ENCODE measurements around the gene IFNAR2. TPM values are rescaled to one million over a fixed set of nuclear protein-coding genes. Genes with fewer than 3 reads are reported as not detected.
A peak's percentile ranks its signal among the peaks of the same experiment; 100 is the strongest.
"Not testable (repeated sequence)": the region's sequence is repeated elsewhere in the genome, so short reads cannot be mapped to it uniquely, and the experiment has no call there.

IFNAR2 gene
- polyA plus RNA-seq, 3 donors, result 14.0 to 21.6 (median 15.7) TPM

- DNase-seq (ENCODE audit: extremely low read depth in 1 of 11, low read depth in 9 of 11, low spot score in 4 of 11), result no peak
These were observed 22.1 kb upstream of the IFNAR2 start for GRCh38 chr21:33207449-33208149.

- no peak for DNase-seq (ENCODE audit: extremely low read depth in 1 of 11, low read depth in 9 of 11, low spot score in 4 of 11)
These were observed 21.2 kb upstream of the IFNAR2 start for GRCh38 chr21:33208534-33208933.

GRCh38 chr21:33211305-33211704, 18.4 kb upstream of the IFNAR2 start:
- DNase-seq (ENCODE audit: extremely low read depth in 1 of 11, low read depth in 9 of 11, low spot score in 4 of 11), result no peak

- no peak for DNase-seq (ENCODE audit: extremely low read depth in 1 of 11, low read depth in 9 of 11, low spot score in 4 of 11)
These were observed 18.0 kb upstream of the IFNAR2 start for GRCh38 chr21:33211732-33212131.

GRCh38 chr21:33212159-33212851, 17.4 kb upstream of the IFNAR2 start:
- DNase-seq (ENCODE audit: extremely low read depth in 1 of 11, low read depth in 9 of 11, low spot score in 4 of 11), result peak in 1 of 11 donors; percentile 32

GRCh38 chr21:33214056-33214455, 15.7 kb upstream of the IFNAR2 start:
- no peak for DNase-seq (ENCODE audit: extremely low read depth in 1 of 11, low read depth in 9 of 11, low spot score in 4 of 11)

- no peak for DNase-seq (ENCODE audit: extremely low read depth in 1 of 11, low read depth in 9 of 11, low spot score in 4 of 11)
These were observed 12.6 kb upstream of the IFNAR2 start for GRCh38 chr21:33217138-33217520.

GRCh38 chr21:33219300-33219699, 10.4 kb upstream of the IFNAR2 start:
- no peak for DNase-seq (ENCODE audit: extremely low read depth in 1 of 11, low read depth in 9 of 11, low spot score in 4 of 11)

- no peak for DNase-seq (ENCODE audit: extremely low read depth in 1 of 11, low read depth in 9 of 11, low spot score in 4 of 11)
These were observed 9.8 kb upstream of the IFNAR2 start for GRCh38 chr21:33219954-33220353.

- not testable (repeated sequence) for DNase-seq (ENCODE audit: extremely low read depth in 1 of 11, low read depth in 9 of 11, low spot score in 4 of 11)
These were observed 4.4 kb upstream of the IFNAR2 start for GRCh38 chr21:33225376-33225775.

GRCh38 chr21:33228455-33228854, 1.3 kb upstream of the IFNAR2 start:
- DNase-seq (ENCODE audit: extremely low read depth in 1 of 11, low read depth in 9 of 11, low spot score in 4 of 11), result no peak

GRCh38 chr21:33229099-33229783, 497 bp upstream of the IFNAR2 start:
- DNase-seq (ENCODE audit: extremely low read depth in 1 of 11, low read depth in 9 of 11, low spot score in 4 of 11), result no peak

GRCh38 chr21:33230545-33231324, 997 bp downstream of the IFNAR2 start:
- DNase-seq (ENCODE audit: extremely low read depth in 1 of 11, low read depth in 9 of 11, low spot score in 4 of 11), result peak in 3 of 11 donors; percentile 25 to 31 (median 28)

GRCh38 chr21:33231526-33231925, 1.8 kb downstream of the IFNAR2 start:
- no peak for DNase-seq (ENCODE audit: extremely low read depth in 1 of 11, low read depth in 9 of 11, low spot score in 4 of 11)

- no peak for DNase-seq (ENCODE audit: extremely low read depth in 1 of 11, low read depth in 9 of 11, low spot score in 4 of 11)
These were observed 2.7 kb downstream of the IFNAR2 start for GRCh38 chr21:33232291-33233034.

- DNase-seq (ENCODE audit: extremely low read depth in 1 of 11, low read depth in 9 of 11, low spot score in 4 of 11), result no peak
These were observed 5.1 kb downstream of the IFNAR2 start for GRCh38 chr21:33234635-33235520.

GRCh38 chr21:33236013-33236686, 6.4 kb downstream of the IFNAR2 start:
- DNase-seq (ENCODE audit: extremely low read depth in 1 of 11, low read depth in 9 of 11, low spot score in 4 of 11), result no peak

Data from renal cortex interstitium (tissue), 11 donors.